Ovary (tissue), 9 donors: Measurements from ENCODE around the gene SLC38A11. TPM values are rescaled to one million over a fixed set of nuclear protein-coding genes. Genes with fewer than 3 reads are reported as not detected.

Source experiments
- DNase-seq, 5 donors: peaks; one replicate each; pipeline ENCODE4 v3.0.0-alpha.2; 2019 to 2020
- H3K27ac ChIP-seq, 2 donors: fragments of 200-600 bp; one replicate each; pipeline versions ENCODE4 v1.5.1 to v1.8.0; 2019 to 2022
- H3K27me3 ChIP-seq: fragments of 200-600 bp; one replicate; pipeline ENCODE4 v1.8.0; 2022
- H3K36me3 ChIP-seq: fragments of 200-600 bp; sonication (generic); one replicate; pipeline ENCODE4 v1.5.1; 2019
- H3K4me1 ChIP-seq: one replicate; pipeline ENCODE4 v1.8.1; 2013; ENCODE audit warnings: mild to moderate bottlenecking, moderate library complexity; ENCODE audit not compliant: insufficient read depth
- H3K4me3 ChIP-seq: fragments of 200-600 bp; sonication (generic); one replicate; pipeline ENCODE4 v1.5.1; 2017
- H3K9me3 ChIP-seq, 2 donors: fragments of 200-600 bp in 1 of 2; sonication (generic) in 1 of 2; one replicate each; pipeline versions ENCODE4 v1.5.1 to v1.8.1; 2013 to 2019; ENCODE audit warnings: mild to moderate bottlenecking in 1 of 2, moderate library complexity in 1 of 2
- EP300 ChIP-seq: sonication (generic); formaldehyde crosslinking; IDR thresholded peaks from one replicate; pipeline ENCODE4 v1.6.1; 2017; ENCODE audit warnings: antibody characterized with exemption
- POLR2A ChIP-seq: fragments of 450-650 bp; IDR thresholded peaks from one replicate; pipeline ENCODE4 v1.6.1; 2017; ENCODE audit warnings: antibody characterized with exemption, mild to moderate bottlenecking, moderate library complexity
- WGBS, 3 donors: extraction: QIAGEN DNeasy Blood & Tissue Kit in 1 of 3; methylation state at CpG; one replicate each; pipeline versions ENCODE4 v1.1.5 to v1.1.7; 2013 to 2017; 5-methylcytosine and 5-hydroxymethylcytosine counted together
- intact Hi-C, 4 donors: fragments of 100-400 bp; cut with DNase I; formaldehyde crosslinking; loops; one replicate each; pipeline versions ENCODE4 v1.11.0 to v1.15.1; 2022 to 2023
- polyA plus RNA-seq, 2 donors: library from polyadenylated mRNA; stranded (reverse); fragments of 200-250 nt in 1 of 2; fragments of 350-450 nt in 1 of 2; fragmentation: Illumina TruSeq in 1 of 2; extraction: RNeasy Lipid Tissue Mini Kit (QIAGEN cat#74804) in 1 of 2; gene quantifications; one replicate each; pipeline ENCODE4 v1.2.3, GENCODE V29; 2013 to 2014
- total RNA-seq, 7 donors: library from RNA; depleted of rRNA in 2 of 7; stranded (reverse); fragments of >200 nt in 2 of 7; fragmentation: NEBNext Ultra II Directional in 3 of 7; extraction: Animal tissue kit (Norgen Biotek cat#: 25700) in 3 of 7; gene quantifications; one replicate each; pipeline versions ENCODE4 v1.1.0 to v1.2.4, GENCODE V29; 2016 to 2023
- TF ChIP-seq, protein P1 (sequence below), 3 donors: fragments of 450-650 bp in 2 of 3; fragments of 200-600 bp in 1 of 3; IDR thresholded peaks; one replicate each; pipeline versions ENCODE4 v1.5.1 to v1.8.0; 2016 to 2022; ENCODE audit warnings: antibody characterized with exemption in 3 of 3, mild to moderate bottlenecking in 1 of 3
- donor health status: DM: no; HTN: no; CAD: no; lungs with moderate emphysema.
- donor health status: DM: no; HTN: no; CAD: no.
- donor health status: Bipolar disorder and iron deficiency.
- donor health status: DM: yes; HTN: yes; CAD: no.
- donor health status: DM: no; HTN: no; CAD: no.
- donor health status: DM: yes; HTN: yes; CAD: no.

SLC38A11 gene
- total and polyA plus RNA-seq, 9 donors, result 0.19 to 3.0 (median 0.96) TPM; not detected in 3

DNA sequence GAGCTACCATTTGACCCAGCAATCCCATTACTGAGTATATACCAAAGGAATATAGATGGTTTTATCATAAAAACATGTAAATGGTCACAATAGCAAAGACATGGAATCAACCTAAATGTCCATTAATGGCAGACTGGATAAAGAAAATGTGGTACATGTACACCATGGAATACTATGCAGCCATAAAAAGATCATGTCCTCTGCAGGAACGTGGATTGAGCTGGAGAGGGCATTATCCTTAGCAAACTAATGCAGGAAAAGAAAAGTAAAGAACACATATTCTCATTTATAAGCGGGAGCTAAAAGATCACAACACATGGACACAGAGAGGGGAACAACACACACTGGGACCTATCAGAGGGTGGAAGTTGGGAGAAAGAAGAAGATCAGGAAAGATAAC, 22.9 kb downstream of the SLC38A11 start:
- H3K27me3 ChIP-seq, result no peaks in the 10 kb centered on the region
- H3K36me3 ChIP-seq, result no peaks in the 10 kb centered on the region
- 94% methylated on average over 2 of the region's 2 CpGs for WGBS, 3 donors
- intact Hi-C loops, result no loop called here
- no peaks in the 10 kb centered on the region for H3K9me3 ChIP-seq
- H3K4me1 ChIP-seq, result no peaks in the 10 kb centered on the region
- TF ChIP-seq EP300, result no peak
- TF ChIP-seq, protein P1, sequence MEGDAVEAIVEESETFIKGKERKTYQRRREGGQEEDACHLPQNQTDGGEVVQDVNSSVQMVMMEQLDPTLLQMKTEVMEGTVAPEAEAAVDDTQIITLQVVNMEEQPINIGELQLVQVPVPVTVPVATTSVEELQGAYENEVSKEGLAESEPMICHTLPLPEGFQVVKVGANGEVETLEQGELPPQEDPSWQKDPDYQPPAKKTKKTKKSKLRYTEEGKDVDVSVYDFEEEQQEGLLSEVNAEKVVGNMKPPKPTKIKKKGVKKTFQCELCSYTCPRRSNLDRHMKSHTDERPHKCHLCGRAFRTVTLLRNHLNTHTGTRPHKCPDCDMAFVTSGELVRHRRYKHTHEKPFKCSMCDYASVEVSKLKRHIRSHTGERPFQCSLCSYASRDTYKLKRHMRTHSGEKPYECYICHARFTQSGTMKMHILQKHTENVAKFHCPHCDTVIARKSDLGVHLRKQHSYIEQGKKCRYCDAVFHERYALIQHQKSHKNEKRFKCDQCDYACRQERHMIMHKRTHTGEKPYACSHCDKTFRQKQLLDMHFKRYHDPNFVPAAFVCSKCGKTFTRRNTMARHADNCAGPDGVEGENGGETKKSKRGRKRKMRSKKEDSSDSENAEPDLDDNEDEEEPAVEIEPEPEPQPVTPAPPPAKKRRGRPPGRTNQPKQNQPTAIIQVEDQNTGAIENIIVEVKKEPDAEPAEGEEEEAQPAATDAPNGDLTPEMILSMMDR (IDR thresholded peaks at IDR 0.05), result no peak
- TF ChIP-seq POLR2A, result no peak
- no peak overlapping the region for H3K27ac ChIP-seq
- no peak overlapping the region for H3K4me3 ChIP-seq
- no peak for DNase-seq

DNA sequence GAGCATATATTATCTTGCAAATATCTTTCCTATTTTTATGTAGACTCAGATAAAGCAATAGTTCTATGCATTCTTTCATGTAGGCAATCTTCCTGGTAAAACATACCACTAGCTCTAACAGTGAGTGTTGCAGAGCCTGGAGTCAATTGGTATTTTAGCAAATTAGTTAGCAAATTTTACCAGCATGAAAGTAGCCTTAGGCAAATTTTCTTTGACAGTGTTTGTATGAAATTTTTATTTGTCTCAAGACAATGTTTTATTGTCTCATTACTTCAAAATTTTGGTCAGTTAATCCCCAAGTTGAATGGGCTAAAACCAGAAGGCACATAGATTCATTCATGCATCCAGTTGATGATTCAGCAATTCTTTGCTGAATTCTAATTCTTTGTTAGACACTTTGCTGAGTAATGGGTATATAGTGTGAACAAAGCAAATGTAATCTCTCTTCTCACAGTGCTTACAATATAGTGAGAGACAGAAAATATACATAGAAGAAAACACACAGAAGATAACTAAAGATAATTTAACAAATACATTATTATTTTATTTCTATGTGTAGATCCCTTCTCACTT, 27.1 kb downstream of the SLC38A11 start:
- Histone ChIP-seq H3K36me3 (no peaks in the 10 kb centered on the region), H3K27me3 (no peaks in the 10 kb centered on the region), H3K4me1 (no peaks in the 10 kb centered on the region), H3K9me3 (no peaks in the 10 kb centered on the region), H3K27ac (no peak overlapping the region), H3K4me3 (no peak overlapping the region)
- DNase-seq, result no peak
- intact Hi-C loops, result no loop called here
- TF ChIP-seq EP300 (no peak), POLR2A (no peak)
- TF ChIP-seq, protein P1 (IDR thresholded peaks at IDR 0.05), result no peak

DNA sequence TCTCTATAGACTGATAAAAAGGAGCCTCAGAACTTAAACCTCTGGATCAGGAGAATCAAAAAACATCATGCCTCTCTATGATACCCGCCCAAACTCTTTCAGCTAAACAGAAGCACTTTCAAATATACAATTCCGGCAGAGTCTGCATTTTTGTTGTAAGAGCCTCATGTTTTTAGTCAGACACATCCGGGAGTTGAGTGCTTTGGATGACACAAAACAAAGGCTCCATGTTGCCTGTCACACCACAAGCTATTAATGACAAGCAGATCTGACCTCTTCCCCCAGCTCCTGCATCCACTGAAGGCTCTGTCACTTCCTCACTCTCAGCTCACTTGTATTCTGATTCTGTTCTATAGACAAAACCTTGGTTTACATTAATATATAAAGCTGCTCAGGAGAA, 33.2 kb downstream of the SLC38A11 start:
- no peak overlapping the region for H3K27ac ChIP-seq
- no peak overlapping the region for H3K4me3 ChIP-seq
- H3K27me3 ChIP-seq, result no peaks in the 10 kb centered on the region
- DNase-seq, result no peak
- TF ChIP-seq EP300 (no peak), POLR2A (no peak)
- TF ChIP-seq, protein P1 (IDR thresholded peaks at IDR 0.05), result no peak
- H3K36me3 ChIP-seq, result no peaks in the 10 kb centered on the region
- H3K9me3 ChIP-seq, result no peaks in the 10 kb centered on the region
- intact Hi-C loops, result no loop called here
- no peaks in the 10 kb centered on the region for H3K4me1 ChIP-seq
- 58 to 62% (median 60%) methylated on average over 3 of the region's 3 CpGs for WGBS, 3 donors

DNA sequence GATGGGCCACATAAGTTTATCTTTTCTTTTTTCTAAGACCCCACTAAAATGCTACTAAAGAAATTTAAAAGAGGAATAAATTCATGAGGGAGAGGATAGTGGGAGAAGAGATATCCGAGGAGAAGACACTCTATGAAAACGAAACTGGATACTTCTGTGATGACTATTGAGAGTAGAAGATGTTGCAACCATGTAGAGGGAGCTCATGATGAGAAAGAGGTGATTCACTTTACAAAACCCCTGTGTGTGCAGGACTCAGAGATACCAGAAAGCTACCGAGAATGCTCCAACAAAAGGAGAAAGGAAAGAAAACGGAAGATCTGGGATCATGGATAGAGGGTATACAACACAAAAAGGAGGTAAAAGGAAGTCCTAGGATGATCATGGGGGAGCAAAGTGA, 34.9 kb downstream of the SLC38A11 start:
- no peak overlapping the region for H3K4me3 ChIP-seq
- no peaks in the 10 kb centered on the region for H3K36me3 ChIP-seq
- TF ChIP-seq, protein P1 (IDR thresholded peaks at IDR 0.05), result no peak
- TF ChIP-seq EP300 (no peak), POLR2A (no peak)
- no peak for DNase-seq
- H3K27ac ChIP-seq, result no peak overlapping the region
- intact Hi-C loops, result no loop called here
- H3K4me1 ChIP-seq, result no peaks in the 10 kb centered on the region
- 56 to 74% (median 59%) methylated on average over 4 of the region's 4 CpGs for WGBS, 3 donors
- H3K27me3 ChIP-seq, result no peaks in the 10 kb centered on the region
- no peaks in the 10 kb centered on the region for H3K9me3 ChIP-seq
